Fibroblast of skin of right biceps (primary cell): ENCODE results near the gene ZNF335.
A peak's percentile ranks its signal among the peaks of the same experiment; 100 is the strongest.
"Not testable (repeated sequence)": the region's sequence is repeated elsewhere in the genome, so short reads cannot be mapped to it uniquely, and the experiment has no call there.

Source experiments
- DNase-seq: peaks from one replicate; pipeline ENCODE4 v3.0.0-alpha.2; 2013

ZNF335 gene

DNA sequence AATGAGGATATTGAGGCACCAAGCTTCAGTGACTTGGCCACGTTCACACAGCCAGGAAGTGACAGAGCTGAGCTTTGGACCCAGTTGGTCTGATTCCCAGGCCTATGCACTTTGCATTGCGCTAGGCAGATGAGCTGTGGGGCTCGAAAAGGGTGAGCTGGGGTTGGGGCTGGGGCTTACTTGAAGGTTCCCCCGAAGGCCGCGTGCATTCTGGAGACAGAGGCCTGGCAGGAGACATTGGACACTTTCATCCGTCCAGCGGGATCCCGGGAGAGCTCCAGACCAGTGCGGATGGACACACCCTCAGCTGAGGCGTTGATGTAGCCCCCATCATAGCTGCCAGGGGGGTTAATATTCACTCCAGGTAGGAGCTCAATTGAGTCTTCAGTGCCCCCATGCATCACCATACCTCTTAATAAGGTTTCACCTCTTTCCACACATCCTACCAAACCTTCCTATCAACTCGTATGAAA lies 62.6 kb downstream of the ZNF335 start:
- no peak for DNase-seq

DNA sequence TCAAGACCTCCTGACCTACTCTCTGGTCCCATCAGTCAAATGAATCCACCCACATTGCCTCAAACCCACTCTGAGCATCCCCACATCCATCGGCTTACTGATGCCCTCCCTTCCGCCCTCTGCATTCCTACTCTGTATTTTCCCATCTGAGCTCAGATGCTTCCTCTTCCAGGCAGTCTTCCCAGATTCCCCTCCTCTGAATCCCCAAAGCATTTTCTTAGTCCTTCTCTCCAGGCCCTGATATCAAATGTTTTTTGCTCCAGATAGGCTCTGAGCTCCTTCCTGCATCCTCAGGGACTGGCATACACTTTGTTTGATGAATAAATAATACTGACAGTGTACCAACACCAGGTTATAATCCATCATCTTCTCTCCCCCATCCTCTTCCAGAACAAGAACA lies 63.9 kb downstream of the ZNF335 start:
- no peak for DNase-seq

DNA sequence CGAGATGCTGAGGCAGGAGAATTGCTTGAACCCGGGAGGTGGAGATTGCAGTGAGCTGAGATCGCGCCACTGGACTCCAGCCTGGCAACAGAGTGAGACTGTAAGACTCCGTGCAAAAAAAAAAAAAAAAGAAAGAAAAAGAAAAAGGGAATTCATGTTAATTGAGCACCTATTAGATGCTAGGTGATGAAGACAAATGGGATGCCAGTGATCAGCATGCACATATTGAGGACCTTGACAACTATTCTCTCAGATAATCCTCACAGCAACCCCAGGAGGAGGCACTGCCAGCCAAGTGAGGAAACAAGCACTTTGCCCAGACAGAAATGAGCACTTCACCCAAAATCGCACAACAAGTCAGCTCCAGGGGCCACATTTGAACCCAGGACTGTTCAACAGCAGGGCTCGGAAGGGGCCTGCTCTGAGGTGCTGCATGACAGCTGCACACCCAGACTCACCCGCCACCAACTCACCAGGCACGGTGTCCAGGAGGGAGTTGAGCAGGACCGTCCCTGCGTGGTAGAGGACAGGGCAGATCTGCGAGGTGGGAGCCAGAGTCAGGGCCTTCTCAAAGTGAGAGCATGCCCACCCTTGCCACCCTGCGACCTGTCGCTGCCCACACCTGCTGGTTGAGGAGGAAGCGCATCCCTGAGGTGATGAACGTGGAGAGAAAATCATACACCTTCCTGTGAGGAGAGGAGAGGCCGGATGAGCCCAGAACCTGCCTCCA lies 64.6 kb downstream of the ZNF335 start:
- DNase-seq: no peak

DNA sequence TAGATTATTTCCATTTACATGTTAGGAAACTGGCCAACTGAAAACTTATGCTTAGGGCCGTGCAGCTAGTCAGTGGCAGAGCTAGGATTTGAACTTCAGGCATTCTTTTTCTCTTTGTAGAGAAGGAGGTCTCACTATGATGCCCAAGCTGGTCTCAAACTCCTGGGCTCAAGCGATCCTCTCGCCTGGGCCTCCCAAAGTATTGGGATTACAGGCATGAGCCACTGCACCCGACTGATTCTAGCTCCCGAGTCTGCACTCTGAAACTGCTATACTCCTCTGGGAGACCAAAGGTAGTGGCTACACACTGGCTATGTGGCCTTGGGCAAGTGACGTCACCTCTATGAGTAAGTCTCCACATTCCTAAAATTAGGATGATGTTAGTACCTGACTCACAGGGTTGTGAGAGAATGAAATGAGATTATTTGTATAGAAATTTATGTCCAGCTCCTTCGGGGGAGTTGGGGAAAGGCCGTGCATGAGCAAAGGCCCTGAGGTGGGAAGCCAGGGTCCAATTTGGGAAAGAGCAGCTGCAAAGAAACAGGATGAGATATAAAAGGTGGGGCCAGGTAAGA lies 66.4 kb downstream of the ZNF335 start:
- DNase-seq: peak; percentile 78

DNA sequence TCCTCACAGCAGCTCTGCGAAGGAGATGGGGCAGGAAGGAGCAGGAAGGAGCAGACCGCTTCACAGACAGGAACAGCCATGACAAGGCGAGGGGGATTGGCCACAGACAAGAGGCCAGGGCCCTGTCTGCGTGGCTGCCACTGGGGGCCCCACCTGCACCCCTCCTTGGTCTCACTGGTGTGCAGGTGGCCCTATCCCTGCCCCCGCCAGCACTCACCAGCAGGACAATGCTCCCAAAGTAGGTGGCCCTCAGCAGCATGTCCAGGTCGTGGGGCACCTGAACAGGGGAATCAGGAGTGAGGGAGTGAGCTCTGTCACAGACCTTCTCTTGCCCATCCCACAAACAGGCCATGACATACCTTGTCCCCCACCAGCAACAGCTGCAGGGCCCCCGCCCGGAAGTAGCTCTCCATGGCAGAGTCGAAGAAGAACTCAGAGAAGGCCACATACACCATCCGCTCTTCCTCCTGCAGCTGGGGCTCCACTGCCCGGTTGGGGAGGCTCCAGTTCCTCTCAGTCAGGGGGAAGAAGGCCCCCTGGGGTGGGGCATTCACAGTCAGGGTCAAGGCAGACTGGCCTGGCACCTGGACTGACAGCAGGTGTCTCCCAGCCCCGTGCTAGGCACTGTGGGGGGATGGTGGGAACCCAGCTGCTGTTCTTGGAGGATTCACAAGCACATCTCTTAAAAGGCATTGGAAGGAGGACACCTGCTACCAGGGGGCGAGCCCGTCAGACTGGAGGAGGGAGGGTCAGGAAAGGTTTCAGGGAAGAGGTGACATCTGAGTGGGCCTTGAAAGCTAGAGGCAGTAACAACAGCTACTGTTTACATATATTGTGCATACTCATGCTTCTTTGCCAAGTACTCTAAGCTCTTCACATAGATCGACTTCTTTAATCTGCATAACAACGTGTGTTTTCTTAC lies 67.2 kb downstream of the ZNF335 start:
- no peak for DNase-seq

DNA sequence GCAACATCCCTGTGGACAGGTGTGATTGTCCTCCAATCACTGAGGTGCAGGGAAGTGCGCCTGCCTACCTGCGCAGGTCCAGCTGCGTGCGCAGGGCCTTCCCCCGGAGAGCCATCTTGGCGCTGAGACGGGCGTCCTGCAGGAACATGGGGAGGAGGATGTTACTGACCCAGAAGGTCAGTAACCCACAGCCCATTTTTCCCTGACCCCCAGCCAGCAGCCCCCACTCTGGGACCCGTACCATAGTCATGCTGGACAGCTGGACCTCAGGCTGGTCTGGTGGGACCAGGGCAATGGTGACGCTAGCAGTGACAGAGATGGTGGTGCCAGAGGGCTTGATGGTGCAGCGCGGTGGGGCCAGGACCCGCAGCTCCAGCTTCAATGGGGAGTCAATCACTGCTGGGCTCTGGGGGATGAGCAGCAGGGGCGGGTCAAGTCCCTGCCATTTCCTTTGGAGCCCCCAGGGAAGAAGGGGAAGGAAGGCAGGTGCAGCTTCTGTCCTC lies 69.8 kb downstream of the ZNF335 start:
- DNase-seq: no peak

DNA sequence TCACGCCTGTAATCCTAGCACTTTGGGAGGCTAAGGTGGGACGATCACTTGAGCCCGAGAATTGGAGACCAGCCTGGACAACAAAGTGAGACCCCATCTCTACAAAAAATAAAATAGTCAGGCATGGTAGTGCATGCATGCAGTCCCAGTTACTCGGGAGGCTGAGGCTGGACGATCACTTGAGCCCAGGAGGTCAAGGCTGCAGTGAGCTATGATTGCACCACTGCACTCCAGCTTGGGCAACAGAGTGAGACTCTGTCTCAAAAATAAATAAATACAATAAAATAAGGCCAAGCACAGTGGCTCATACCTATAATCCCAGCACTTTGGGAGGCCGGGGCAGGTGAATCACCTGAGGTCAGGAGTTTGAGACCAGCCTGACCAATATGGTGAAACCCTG lies 70.7 kb downstream of the ZNF335 start:
- not testable (repeated sequence) for DNase-seq

DNA sequence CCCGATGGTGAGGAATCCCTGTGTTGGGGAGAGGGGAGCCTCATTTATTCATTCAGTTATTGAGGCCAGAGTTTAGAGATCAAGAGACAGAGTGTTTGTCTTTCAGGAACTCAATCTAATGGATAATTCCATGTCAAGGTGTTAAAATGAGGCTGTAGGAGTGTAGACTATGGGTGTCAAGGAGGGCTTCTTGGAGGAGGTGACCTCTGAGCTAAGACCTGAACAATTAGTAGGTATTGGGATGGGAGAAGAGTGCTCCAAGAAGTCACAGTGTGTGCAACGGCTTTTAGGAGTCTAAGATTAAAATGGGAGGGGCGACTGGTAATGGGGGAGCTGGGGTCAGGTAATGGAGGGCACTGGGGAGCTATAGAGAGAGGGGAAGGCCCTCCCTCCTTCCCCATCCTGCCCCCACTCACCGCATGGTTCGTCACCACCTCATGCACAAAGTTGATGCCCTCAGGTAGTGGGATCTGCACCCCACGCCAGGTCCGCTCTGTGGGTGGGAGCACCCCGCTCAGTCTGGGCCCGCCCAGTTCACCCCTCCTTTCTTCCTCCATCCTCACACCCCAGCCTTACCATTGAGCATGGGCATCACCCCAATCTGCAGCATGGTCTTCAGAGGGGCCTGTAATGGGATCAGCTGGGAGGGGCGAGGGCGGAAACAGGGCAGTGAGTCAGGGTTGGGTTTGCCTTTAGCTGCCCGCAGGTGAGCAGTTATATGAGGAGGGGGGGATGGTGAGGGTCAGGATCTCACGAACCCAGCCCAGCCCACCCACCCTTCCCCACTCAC lies 72.8 kb downstream of the ZNF335 start:
- DNase-seq: no peak
